GM18861 (cell line): ENCODE results near the gene BCL11A.

Experiments
- ATAC-seq: cut with Tn5 transposase; IDR thresholded peaks from one replicate; pipeline ENCODE4 v1.9.1; 2021; ENCODE audit not compliant: unreplicated experiment

The BCL11A gene

GRCh38 chr2:60469536-60470317, 83.7 kb downstream of the BCL11A start:
- ATAC-seq = no peak

DNA sequence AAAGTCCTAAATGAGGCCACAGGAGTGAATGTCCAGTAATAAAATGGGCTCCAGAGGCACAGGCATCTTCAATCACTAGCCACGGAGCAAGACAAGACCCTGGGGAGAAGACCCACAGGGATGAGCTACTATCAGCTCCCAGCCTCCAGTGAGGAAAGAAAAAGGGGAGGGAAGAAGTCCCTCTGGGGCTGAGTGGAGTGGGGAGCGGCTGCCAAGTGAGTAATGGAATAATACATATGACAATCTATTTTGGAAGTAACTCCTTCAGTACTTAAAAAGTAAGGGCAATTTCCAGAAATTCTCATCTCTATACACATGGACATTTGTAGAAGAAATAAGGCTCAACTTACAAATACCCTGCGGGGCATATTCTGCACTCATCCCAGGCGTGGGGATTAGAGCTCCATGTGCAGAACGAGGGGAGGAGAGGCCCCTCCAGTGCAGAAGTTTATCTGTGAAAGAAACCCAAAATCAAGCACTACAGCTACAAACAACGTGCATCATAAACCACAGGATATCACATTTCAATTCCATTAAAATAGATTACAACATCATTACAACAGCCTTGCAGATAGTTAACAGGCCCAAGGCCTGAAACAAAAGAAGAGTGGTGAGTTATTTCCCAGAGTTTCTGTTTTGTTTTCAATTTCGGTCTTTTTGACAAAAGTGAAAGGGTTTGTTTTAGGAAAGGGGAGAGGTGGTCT, 84.9 kb downstream of the BCL11A start:
- ATAC-seq = no peak

DNA sequence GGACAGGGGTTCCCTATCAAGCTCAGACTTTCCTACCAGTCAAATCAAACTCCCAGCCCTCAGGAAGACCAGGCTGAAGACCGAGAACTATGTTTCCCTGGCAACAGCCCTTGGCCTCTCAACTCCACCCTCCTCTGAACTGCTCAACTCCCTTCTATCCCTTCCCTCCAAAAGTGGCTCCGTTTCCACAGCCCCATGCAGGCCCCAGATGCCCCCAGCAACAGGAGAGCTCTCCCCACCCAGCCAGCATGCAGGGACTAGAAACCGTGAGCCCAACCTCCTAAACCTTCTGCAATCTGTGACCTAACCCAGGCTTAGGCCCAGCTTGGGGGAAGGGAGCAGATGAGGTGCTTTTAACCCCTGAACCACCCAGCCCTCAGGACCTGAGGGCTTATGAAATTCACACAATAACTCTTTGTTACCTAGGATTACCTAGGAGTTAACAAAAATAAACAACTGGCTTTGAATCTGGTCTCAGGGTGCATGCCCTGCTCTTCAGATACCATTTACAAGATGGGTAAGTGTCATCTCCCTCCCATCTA, 87.2 kb downstream of the BCL11A start:
- ATAC-seq = no peak

- no peak for ATAC-seq
Measured at GRCh38 chr2:60465736-60466135, 87.7 kb downstream of the BCL11A start.

DNA sequence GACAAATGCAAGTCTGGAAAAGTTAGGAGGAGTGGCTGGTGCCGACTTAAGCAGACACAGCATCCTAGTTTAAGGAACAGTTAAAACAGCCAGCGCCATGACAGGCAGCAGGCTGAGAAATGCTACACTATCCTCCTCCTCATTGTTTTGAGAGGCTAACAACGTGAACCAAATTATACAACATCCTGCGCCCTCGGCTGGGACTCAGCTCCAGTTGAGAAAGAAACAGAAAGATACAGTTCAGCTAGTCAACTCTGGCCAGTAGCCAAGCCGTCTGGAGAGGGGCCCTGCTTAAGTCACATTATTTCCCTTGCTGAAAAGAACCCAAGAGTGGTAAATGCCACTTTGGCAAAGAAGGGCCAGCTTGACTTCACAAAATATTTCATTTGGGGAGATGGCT, 90.2 kb downstream of the BCL11A start:
- no peak for ATAC-seq

- no peak for ATAC-seq
Measured at GRCh38 chr2:60461421-60462108, 91.9 kb downstream of the BCL11A start.

DNA sequence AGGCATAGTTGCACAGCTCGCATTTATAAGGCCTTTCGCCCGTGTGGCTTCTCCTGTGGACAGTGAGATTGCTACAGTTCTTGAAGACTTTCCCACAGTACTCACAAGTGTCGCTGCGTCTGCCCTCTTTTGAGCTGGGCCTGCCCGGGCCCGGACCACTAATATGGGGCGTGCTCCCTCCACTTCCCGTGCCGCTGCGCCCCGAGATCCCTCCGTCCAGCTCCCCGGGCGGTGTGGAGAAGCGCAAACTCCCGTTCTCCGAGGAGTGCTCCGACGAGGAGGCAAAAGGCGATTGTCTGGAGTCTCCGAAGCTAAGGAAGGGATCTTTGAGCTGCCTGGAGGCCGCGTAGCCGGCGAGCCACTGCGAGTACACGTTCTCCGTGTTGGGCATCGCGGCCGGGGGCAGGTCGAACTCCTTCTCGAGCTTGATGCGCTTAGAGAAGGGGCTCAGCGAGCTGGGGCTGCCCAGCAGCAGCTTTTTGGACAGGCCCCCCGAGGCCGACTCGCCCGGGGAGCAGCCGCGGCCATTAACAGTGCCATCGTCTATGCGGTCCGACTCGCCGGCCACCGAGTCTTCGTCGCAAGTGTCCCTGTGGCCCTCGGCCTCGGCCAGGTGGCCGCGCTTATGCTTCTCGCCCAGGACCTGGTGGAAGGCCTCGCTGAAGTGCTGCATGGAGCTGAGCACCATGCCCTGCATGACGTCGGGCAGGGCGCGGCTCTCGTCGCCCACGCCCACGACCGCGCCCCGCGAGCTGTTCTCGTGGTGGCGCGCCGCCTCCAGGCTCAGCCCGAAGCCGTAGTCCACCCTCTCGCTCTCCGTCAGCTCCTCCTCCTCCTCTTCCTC, 92.7 kb downstream of the BCL11A start:
- ATAC-seq = no peak

- no peak for ATAC-seq
Measured at GRCh38 chr2:60459851-60460250, 93.6 kb downstream of the BCL11A start.

DNA sequence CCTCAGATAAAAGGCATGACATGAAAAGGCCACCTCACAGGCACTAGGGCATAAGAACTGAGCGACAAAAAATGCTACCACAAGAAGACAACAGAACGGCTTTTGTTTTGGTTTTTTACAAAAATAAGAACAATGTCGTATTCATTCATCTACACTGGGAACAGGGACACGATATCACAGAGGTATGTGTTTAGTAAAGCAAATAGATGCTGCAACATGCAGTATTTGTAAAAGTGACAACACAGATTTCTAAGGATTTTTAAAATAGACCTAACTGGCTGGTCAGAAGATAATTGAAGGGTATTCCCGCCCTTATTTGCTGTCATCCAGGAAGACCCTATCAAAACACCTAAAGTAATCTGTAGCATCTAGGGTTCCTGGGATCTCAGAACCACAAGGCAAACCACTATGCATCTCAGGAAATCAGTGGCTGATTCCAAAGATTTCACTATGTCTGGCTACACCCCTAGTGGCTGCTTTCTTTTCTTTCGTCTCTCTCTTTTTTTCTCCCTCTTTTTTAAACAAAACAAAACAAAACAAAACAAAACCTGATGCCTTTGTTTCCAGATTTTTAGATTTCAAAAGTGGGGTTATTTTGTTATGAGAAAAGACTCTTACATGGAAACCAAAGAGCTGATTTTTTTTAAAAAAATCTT, 97.2 kb downstream of the BCL11A start:
- ATAC-seq = no peak

DNA sequence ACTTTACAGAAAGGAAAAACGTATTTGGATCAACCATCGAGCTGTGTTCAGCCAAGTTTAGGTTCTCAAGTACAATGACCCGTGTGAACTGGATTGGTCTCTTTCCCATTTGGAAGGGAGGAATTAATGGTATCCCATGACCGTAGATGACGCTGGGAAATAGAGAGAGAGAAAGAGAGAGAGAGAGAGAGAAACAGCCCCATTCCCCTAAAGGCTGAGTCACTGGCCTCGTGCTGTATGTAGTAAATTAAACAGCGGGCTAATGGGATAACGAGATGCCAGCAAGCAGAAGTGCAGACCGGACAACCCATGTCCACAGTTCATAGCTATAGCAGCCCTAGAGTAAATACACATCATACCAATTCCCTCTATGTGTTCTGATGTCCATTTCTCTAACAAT, 99.6 kb downstream of the BCL11A start:
- ATAC-seq = no peak

GRCh38 chr2:60453301-60453700, 100.2 kb downstream of the BCL11A start:
- no peak for ATAC-seq

GRCh38 chr2:60450488-60450887, 103.0 kb downstream of the BCL11A start:
- no peak for ATAC-seq

- ATAC-seq = no peak
Measured at GRCh38 chr2:60447943-60448342, 105.5 kb downstream of the BCL11A start.

DNA sequence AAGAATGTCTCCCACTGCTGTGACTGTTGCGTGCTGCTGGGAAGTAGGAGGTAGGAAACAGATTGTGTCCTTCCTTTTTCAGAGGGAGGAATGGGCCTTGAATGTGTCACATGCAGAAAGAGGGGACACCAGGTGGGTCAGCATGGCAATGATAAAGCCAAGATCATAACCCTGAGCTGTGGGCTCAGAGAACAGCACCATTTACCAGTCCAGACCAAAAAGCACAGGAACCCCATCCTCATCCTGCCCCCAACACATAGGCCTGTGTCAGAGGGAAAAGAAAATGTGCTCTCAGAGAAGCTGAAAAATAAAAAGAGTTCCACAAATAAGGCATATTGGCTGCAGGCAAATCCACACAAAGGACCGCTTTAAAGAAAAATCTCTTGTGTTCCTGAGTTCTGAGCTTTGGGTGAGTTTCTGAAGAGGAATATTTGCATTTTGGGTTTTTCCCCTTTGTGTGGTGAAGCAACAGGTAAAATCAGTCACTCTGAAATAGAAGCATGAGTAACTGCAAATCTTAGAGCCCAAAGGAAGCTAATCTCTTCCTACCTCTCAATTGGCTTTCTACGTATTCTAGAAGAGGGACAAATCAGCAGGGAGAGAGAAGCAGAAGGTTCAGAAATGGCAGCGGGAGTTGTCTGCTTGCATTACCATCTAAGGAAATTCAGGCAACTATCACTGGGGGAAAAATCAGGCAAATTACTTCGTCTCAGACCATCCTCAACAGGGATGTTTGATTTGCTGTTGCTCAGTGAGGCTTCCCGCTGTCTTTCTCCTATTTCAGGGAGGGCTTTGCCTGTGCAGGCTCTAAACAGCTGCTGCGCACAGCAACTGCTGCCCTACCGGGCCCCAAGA, 106.8 kb downstream of the BCL11A start:
- peak; percentile 89 for ATAC-seq

- ATAC-seq = no peak
Measured at GRCh38 chr2:60445684-60446179, 107.7 kb downstream of the BCL11A start.

DNA sequence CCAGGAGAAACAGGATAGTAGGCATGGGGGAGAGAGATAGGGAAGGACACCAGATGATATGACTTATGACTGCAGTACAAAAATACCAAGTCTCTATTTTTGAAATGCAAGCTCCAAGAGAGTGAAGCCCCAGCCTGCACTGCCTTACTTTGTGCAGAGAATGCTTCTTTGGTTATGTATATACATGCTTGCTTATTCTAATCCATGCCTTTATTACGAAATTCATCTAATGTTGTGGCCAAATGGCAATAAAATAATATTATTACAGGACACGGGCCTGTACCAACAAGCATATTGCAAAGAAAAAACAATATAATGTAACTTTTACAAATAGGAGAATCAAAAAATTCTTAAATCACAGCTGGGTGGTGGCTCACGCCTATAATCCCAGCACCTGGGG, 110.8 kb downstream of the BCL11A start:
- ATAC-seq = no peak

DNA sequence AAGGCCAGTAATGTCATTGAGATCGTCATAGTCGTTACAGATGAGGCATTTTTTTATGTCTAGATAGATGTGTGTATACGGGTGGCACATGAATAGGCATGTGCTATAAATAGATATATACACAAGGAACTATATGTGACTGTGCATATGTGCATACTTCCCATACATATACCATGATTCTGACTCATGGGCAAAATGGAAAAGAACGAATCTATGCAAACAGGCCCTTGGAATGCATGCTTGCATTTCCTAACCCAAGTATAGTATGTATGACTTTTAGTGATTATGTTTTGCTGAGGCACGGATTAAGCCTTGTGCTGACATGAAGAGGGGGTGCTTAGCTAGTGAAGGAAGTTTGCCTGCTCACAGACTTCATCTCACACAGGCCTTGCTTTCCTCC, 111.7 kb downstream of the BCL11A start:
- ATAC-seq = no peak

DNA sequence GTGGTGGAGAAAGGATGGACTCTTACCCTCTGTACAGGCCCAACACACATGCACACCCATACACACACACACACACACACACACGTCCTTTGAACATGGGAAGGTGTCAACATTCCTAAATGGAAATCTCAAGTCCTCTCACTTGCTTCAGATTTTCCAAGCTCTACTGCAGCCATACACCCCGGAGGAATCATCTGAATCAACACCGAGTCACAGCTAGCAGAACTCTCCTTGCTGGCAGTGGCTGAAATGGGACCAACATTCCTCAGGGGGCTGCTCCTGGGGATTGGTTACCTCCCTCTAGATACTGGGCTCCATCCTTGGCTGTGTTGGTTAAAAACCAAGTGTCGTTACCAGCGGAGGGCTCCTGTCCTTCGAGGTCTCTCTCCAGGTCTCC, 112.7 kb downstream of the BCL11A start:
- ATAC-seq = no peak

- ATAC-seq = no peak
Measured at GRCh38 chr2:60440079-60440766, 113.2 kb downstream of the BCL11A start.
